Glomerular visceral epithelial cell (primary cell): ENCODE data around the gene MRPL10.

Experiments used
- DNase-seq: peaks from one replicate; pipeline ENCODE4 v3.0.0-alpha.2; 2016; ENCODE audit errors: extremely low spot score

The MRPL10 gene

GRCh38 chr17:47812146-47812920 lies 19.0 kb downstream of the MRPL10 start:
- DNase-seq: no peak

GRCh38 chr17:47811709-47812108 lies 19.6 kb downstream of the MRPL10 start:
- no peak for DNase-seq

- DNase-seq: no peak
Measured at GRCh38 chr17:47810901-47811635, 20.3 kb downstream of the MRPL10 start.

GRCh38 chr17:47810200-47810821 lies 21.0 kb downstream of the MRPL10 start:
- peak; percentile 91 for DNase-seq

GRCh38 chr17:47808830-47809480 lies 22.4 kb downstream of the MRPL10 start:
- no peak for DNase-seq

- DNase-seq: no peak
Measured at GRCh38 chr17:47808036-47808829, 23.1 kb downstream of the MRPL10 start.

GRCh38 chr17:47807421-47807820 lies 23.9 kb downstream of the MRPL10 start:
- DNase-seq: no peak

- no peak for DNase-seq
Measured at GRCh38 chr17:47806913-47807255, 24.5 kb downstream of the MRPL10 start.

- DNase-seq: no peak
Measured at GRCh38 chr17:47806026-47806912, 25.1 kb downstream of the MRPL10 start.

GRCh38 chr17:47804461-47804860 lies 26.9 kb downstream of the MRPL10 start:
- DNase-seq: no peak

- no peak for DNase-seq
Measured at GRCh38 chr17:47803751-47804150, 27.6 kb downstream of the MRPL10 start.

- DNase-seq: no peak
Measured at GRCh38 chr17:47803201-47803600, 28.1 kb downstream of the MRPL10 start.

GRCh38 chr17:47802341-47803022 lies 28.9 kb downstream of the MRPL10 start:
- peak; percentile 55 for DNase-seq

GRCh38 chr17:47801906-47802305 lies 29.4 kb downstream of the MRPL10 start:
- no peak for DNase-seq

- DNase-seq: no peak
Measured at GRCh38 chr17:47801176-47801765, 30.1 kb downstream of the MRPL10 start.

- DNase-seq: no peak
Measured at GRCh38 chr17:47800686-47801085, 30.7 kb downstream of the MRPL10 start.

GRCh38 chr17:47797797-47798196 lies 33.5 kb downstream of the MRPL10 start:
- no peak for DNase-seq

- no peak for DNase-seq
Measured at GRCh38 chr17:47792979-47793378, 38.4 kb downstream of the MRPL10 start.

- no peak for DNase-seq
Measured at GRCh38 chr17:47792457-47792856, 38.9 kb downstream of the MRPL10 start.

- no peak for DNase-seq
Measured at GRCh38 chr17:47791025-47791424, 40.3 kb downstream of the MRPL10 start.
